GM18951 (cell line): ENCODE data around the gene TMEM98.
"Not testable (repeated sequence)": the region's sequence is repeated elsewhere in the genome, so short reads cannot be mapped to it uniquely, and the experiment has no call there.

Source experiments
- POLR2A ChIP-seq: IDR thresholded peaks from 4 replicates; pipeline ENCODE4 v1.6.1; 2011; ENCODE audit warnings: mild to moderate bottlenecking; ENCODE audit not compliant: insufficient read length, insufficient read depth; ENCODE audit errors: extremely low read depth
- in situ Hi-C: fragments of 300-500 bp; cut with MboI; formaldehyde crosslinking; loops from one replicate; pipeline ENCODE4 v1.12.0; 2022; ENCODE audit warnings: low sequenced_read_pairs, mixed read lengths, inconsistent platforms; ENCODE audit not compliant: unreplicated experiment

Gene TMEM98, protein sequence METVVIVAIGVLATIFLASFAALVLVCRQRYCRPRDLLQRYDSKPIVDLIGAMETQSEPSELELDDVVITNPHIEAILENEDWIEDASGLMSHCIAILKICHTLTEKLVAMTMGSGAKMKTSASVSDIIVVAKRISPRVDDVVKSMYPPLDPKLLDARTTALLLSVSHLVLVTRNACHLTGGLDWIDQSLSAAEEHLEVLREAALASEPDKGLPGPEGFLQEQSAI

DNA sequence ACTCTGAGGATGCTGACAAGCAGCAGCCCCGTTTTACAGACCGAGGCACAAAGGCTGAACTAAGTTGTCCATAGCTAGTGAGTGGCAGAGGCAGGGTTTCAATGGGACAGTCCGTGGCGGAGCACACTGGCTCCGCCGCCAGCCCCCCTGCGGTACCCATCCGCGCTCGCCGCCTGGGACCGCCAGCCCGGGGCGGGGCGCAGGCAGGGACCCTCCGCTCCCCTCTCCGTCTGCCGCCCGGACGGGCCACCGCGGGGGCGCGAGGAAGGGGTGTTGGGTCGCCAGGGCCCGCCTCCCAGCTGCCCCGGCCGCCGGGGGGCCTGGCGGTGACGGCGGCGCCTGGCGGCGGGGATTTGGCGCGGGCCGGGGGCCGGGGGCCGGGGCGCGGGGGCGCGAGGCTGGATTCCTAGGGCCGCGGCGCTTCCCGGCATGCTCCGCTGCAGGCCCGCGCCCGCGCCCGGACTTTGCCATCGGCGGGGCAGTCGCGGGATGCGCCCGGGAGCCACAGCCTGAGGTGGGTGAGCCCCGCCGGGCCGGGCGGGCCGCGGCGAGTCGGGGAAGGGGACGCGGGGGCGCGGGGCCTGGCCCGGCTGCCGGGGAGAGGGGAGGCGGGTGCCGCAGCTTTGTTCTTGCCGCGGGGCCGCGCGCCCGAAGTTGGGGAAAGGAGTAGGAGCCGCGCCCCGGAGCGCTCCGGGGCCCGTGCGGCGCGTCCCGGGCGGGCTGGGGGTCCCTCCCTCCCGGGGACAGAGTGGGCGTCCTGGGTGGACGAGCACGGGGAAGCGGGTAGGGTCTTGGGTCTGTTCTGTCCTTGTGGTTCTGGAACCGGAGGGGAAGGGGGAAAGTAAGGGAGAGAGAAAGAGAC, at the start of gene TMEM98:
TMEM98 (plus strand) TSS at position 430 of the 862 bp plus-strand sequence. CDS start 3,376 bp downstream, outside the sequence.
- in situ Hi-C loops, result no loop called here
- no peak for TF ChIP-seq POLR2A

DNA sequence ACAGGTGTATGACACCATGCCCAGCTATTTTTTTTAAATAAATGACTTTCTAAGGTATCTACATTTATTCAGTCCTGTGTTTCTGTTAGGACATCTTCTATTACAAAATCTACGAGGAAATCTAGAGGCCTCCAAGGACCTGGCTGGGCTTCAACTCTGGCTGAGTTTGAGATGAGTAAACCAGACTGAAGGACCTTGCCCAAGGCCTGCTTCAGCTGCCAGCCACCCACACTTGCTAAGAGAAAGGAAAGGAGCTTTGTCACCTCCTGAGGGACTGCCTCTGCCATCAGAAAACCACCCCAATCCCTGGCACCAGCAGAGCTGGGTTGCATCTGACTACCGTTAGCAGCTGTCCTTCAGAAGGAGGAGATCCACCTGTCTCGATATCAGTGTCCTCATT, 49.7 kb upstream of the TMEM98 start:
- no peak for TF ChIP-seq POLR2A
- in situ Hi-C loops, result loop anchor here (10.0 kb wide), 1 partner anchor 93 kb away; no protein-coding TSS in a partner anchor

DNA sequence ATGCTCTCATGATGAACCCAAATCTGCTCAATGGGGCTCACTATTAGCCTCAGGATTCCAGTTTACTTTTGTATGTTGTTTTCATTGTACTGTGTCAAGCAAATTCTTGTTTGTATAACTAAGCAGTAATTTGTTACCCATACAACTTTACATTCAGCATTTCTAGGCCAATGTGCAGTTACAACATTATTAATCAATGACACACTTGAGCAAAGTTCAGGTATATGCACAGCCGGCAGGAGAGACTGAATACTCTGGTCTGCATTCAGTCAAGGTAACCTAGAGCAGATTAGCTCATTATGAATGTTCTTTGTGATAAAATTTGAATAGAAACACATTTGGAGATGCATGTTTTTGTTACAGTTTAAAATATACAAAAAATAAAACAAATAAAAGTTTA, 48.8 kb upstream of the TMEM98 start:
- in situ Hi-C loops, result loop anchor here (10.0 kb wide), 1 partner anchor 94 kb away; no protein-coding TSS in a partner anchor
- no peak for TF ChIP-seq POLR2A

DNA sequence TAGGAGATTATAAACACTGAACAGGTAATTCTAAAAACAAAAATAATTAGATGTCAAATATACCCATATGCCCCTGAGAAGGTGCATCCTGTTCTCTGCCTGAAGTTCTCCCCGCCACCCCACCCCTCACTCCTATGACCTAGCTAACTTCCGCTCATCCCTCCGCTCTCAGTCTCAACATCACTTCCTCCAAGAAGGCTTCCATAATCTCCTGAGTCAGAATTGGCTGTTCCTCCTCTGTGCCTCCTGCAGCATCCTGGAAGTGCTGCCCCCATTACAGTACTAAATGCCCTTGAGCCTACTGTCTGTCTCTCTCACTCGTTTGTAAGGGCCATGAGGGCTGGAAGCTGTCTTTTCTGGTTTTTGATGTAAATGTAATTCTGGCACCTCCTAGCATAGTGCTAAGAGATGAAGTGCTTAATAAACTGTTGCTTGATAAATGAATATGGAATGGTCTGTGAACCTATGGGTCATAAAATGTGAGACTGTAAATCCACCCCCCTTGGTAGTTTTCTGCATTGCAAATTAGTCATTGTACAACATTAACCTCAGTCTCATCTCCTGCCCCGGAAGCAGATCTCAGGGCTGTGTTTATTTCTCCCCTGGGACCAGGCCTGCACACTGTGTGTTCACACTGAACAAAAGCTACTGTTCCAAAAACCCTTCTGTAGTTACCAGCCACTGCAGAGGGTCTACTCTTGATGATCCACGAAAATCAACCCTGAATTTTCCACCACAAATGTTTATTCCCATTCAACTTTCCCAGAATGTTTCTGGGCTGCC, 47.1 kb upstream of the TMEM98 start:
- in situ Hi-C loops, result no loop called here
- no peak for TF ChIP-seq POLR2A

DNA sequence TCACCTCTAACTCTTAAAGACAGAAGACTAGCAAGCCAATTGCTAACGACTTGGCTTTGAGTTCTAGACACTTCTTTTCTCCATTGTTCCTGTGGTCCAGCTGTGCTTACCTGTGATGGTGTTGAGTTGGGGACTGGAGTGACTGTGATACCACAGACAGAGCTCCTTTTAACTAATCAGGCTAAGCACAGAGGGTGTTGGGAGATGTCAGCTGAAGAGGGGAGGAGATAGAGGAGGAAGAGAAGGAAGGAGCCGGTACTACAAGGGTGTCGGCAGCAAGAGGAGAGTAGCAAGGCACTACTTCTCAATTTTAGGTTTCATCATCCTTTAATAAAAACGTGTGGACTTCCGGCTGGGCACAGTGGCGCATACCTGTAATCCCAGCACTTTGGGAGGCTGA, 45.9 kb upstream of the TMEM98 start:
- in situ Hi-C loops, result no loop called here
- no peak for TF ChIP-seq POLR2A

DNA sequence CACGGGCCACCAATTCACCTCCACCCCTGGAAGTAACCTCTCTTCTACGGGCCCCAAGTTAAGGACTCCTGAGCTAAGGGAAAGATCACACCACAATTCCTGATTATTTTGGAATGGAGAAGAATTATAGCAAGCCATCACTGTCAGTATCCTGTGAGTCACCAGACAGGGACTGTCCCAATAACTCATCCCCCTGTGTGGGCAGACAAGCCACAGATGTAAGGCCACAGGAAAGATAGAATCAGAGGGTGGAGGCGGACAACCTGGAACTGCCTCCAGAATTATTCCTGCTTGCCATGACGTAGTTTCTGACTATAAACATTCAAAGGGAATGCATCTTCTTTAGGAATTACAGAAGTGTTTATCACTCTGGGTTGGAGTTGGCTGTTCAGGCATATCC, 45.2 kb upstream of the TMEM98 start:
- in situ Hi-C loops, result no loop called here
- no peak for TF ChIP-seq POLR2A

DNA sequence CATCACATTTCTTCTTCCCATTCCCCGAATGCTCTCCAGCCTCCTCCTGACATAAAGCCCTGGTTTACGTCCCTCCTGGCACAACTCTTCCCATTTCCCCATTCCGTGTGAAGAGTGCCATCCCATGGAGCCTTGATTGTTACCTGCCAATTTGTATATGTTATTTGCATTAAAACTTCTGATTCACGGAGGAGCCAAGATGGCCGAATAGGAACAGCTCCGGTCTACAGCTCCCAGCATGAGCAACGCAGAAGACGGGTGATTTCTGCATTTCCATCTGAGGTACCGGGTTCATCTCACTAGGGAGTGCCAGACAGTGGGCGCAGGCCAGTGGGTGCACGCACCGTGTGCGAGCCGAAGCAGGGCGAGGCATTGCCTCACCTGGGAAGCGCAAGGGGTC, 41.0 kb upstream of the TMEM98 start:
- in situ Hi-C loops, result not testable (repeated sequence)

DNA sequence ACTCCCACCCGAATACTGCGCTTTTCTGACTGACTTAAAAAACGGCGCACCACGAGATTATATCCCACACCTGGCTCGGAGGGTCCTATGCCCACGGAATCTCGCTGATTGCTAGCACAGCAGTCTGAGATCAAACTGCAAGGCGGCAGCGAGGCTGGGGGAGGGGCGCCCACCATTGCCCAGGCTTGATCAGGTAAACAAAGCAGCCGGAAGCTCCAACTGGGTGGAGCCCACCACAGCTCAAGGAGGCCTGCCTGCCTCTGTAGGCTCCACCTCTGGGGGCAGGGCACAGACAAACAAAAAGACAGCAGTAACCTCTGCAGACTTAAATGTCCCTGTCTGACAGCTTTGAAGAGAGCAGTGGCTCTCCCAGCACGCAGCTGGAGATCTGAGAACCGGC, 40.5 kb upstream of the TMEM98 start:
- in situ Hi-C loops, result not testable (repeated sequence)

DNA sequence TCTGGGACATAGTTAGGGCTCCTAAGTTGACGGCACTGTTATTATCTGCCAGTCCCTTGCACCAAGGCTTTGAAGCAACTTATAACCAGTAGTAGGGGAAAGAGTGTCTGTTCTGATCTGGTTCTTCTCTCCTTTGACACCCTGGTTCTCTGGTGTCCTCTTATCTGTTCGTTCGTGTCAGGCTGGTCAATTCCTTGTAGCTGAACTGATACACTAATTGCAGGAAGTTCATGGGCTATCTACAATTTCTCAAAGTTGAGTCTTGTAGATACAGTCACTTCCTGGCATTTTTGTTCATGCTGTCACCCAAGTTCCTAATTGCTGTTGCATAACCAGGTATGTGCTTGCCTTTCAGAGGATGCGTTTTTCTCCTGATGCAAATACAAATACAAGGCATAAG, 33.7 kb upstream of the TMEM98 start:
- no peak for TF ChIP-seq POLR2A
- in situ Hi-C loops, result no loop called here

DNA sequence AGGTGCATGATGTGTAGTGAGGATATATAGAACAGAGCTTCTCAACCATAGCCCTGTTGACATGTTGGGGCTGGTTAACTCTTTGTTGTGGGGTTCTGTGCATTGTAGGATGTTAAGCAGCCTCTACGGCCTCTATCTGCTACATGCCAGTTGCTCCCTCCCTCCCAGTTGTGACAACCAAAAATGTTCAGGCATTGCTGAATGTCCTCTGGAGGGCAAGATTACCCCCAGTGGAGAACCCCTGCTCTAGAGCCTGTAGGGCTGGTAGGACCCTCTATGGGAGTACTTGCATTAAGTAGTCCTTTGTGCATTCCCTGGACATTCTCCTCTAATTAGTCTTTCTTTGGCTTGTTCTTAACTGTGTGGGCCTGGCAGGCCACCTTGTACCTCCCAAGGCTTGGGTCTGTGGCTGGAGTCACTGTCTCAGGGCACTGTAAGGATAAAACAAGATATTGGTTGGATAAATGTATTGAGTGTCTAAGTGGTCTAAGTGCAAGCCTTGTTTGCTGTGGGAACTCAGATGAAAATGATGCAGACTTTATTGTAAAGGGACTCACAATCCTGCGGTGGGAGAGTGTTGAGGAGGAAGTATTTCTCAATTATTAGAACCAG, 31.2 kb upstream of the TMEM98 start:
- TF ChIP-seq POLR2A, result no peak
- in situ Hi-C loops, result no loop called here

DNA sequence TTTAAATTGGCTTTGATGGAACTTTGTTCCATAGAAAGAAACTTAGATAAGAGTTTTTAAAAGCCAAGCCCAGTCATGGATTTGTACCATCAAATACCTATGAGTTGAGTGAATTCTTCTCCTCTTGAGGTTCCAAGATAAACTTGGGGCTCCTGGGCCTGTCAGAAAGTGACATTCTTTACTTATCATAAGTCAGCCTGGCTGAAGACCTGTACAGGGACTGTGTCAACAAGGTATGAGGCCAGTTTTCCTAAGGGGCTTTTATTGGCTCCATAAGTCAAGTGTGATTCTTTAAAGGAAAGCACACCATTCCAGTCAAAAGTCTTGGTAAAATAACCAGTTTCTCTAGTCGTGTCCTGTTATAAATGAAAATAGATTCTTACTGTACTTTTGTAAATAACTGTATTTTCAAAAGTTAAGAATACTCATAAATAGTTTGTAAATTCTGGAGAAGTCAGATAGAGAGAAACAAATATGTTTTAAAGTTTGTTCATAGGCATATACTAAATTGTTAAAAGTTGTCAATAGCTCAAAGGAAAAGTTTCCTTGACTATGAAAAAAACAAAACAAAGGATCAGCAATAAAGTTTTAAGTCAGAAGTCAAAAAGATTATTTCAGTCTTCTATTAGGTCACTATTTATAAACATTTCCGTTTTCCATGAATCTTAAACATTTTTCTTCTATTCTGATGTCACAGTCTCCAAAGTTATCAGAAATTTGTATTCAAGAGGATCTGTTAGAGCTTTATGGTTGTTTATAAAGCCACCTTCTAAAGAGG, 28.5 kb upstream of the TMEM98 start:
- in situ Hi-C loops, result no loop called here
- no peak for TF ChIP-seq POLR2A

DNA sequence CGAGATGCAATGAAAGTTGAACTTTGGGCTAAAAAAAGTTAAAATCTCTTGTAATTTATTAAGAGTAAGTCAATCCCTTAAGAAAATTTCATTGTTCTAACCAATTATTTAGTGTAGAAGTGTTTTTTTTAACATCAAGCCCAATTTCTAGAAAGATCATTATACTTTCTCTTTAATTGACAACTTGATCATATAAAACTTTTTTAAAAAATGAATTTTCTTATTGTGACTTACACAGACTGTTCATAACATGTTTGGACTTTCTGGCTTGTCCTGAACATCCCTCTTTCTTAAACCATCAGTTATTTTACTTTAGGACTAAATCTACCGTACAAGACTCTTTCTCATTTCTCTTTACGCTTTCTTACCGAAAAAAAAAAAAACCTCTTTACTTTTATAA, 26.2 kb upstream of the TMEM98 start:
- no peak for TF ChIP-seq POLR2A
- in situ Hi-C loops, result no loop called here
